ENCODE measurements around the gene SLIT1. TPM values are rescaled to one million over a fixed set of nuclear protein-coding genes. Genes with fewer than 3 reads are reported as not detected.

The SLIT1 gene
- total RNA-seq, 2 donors from 2014 or later: 0.78 to 0.99 TPM

DNA sequence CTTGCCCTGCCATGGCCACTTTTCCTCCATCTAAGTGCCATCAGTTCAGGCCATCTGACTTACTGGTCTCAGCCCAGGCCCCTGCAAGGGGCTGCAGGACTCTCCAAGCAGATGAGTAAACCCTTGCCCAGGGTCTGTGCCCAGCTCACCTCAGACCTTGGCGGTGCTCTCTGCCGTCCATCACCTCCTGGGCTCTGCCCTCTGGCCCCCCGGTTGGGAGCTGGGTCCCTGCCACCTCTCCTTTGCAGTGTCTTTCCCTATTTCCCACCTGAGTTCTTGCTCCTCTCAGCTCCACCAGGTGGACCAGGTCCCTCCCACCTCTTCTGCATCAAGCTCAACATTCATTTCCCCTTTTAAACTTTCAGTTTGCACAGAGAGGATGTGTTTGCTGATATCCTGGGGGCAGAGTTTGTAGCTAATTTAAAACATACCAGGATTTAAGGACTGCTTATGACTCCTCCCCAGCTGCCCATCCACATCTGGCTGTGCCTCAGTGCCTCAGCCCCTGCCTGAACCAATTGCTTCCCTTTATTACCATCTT is 135.5 kb downstream of the SLIT1 start:
- Histone ChIP-seq H3K27me3 (no peaks in the 10 kb centered on the region), H3K4me3 (no peak overlapping the region), H3K27ac (no peak overlapping the region), H3K9me3 (no peaks in the 10 kb centered on the region), H3K4me1 (no peaks in the 10 kb centered on the region), H3K36me3 (replicated peaks in 1 of 2; ENCODE audit: insufficient read depth in 1 of 2, low read depth in 2 of 2) (no peaks in the 10 kb centered on the region)
- DNase-seq (no peak), ATAC-seq (no peak)
- intact Hi-C loops (cut with DNase I): no loop called here
- TF ChIP-seq POLR2A (IDR thresholded peaks at IDR 0.05): no peak
- TF ChIP-seq CTCF (IDR thresholded peaks at IDR 0.05): no peak
- 74 to 84% methylated on average over 3 of the region's 3 CpGs for WGBS, 2 donors

- H3K27me3 ChIP-seq: no peaks in the 10 kb centered on the region
- 76 to 83% methylated on average over 7 of the region's 7 CpGs for WGBS, 2 donors
Observed at GRCh38 chr10:97049670-97050069, 136.1 kb downstream of the SLIT1 start.

GRCh38 chr10:97048649-97049427 is 136.9 kb downstream of the SLIT1 start:
- H3K4me1 ChIP-seq: no peaks in the 10 kb centered on the region
- intact Hi-C loops (cut with DNase I): no loop called here
- no peaks in the 10 kb centered on the region for H3K36me3 ChIP-seq (replicated peaks in 1 of 2; ENCODE audit: insufficient read depth in 1 of 2, low read depth in 2 of 2)
- 85 to 90% methylated on average over 22 to 23 of the region's 23 CpGs for WGBS, 2 donors
- H3K27ac ChIP-seq: no peak overlapping the region
- no peak for ATAC-seq
- no peaks in the 10 kb centered on the region for H3K27me3 ChIP-seq
- no peak for TF ChIP-seq POLR2A (IDR thresholded peaks at IDR 0.05)
- TF ChIP-seq CTCF (IDR thresholded peaks at IDR 0.05): no peak
- no peak for DNase-seq
- no peaks in the 10 kb centered on the region for H3K9me3 ChIP-seq
- no peak overlapping the region for H3K4me3 ChIP-seq

More at GRCh38 chr10:97049670-97050069, 136.1 kb downstream of the SLIT1 start:
- ATAC-seq (no peak), DNase-seq (no peak)
- Histone ChIP-seq H3K4me3 (no peak overlapping the region), H3K9me3 (no peaks in the 10 kb centered on the region), H3K36me3 (replicated peaks in 1 of 2; ENCODE audit: insufficient read depth in 1 of 2, low read depth in 2 of 2) (no peaks in the 10 kb centered on the region), H3K4me1 (no peaks in the 10 kb centered on the region), H3K27ac (no peak overlapping the region)
- intact Hi-C loops (cut with DNase I): no loop called here
- TF ChIP-seq POLR2A (IDR thresholded peaks at IDR 0.05) (no peak), CTCF (IDR thresholded peaks at IDR 0.05) (no peak)

DNA sequence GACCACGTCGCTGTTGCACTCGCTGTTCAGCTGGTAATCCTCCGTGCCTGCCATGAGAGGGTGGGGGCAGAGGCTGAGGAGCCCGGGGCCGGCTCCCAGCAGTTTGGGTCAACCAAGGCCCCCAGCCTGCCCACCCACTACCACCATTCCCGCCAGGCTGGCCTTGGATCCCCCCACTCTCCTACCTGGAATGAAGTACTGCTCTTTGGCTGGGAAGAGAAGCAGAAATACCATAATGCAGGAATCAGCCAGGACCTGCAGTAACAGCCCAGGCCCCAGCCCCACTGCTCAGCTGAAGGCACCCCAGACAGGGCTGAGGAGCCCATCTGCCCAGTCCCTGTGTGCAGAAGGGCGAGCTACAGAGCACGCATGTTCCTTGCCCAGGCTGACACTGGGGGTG is 138.0 kb downstream of the SLIT1 start:
- TF ChIP-seq CTCF (IDR thresholded peaks at IDR 0.05) (no peak), POLR2A (IDR thresholded peaks at IDR 0.05) (no peak)
- H3K9me3 ChIP-seq: no peaks in the 10 kb centered on the region
- H3K4me3 ChIP-seq: no peak overlapping the region
- no peaks in the 10 kb centered on the region for H3K4me1 ChIP-seq
- DNase-seq: no peak
- no peaks in the 10 kb centered on the region for H3K36me3 ChIP-seq (replicated peaks in 1 of 2; ENCODE audit: insufficient read depth in 1 of 2, low read depth in 2 of 2)
- ATAC-seq: no peak
- 73 to 88% methylated on average over 2 to 9 of the region's 9 CpGs for WGBS, 2 donors
- intact Hi-C loops (cut with DNase I): no loop called here
- no peaks in the 10 kb centered on the region for H3K27me3 ChIP-seq
- H3K27ac ChIP-seq: no peak overlapping the region

Measured in body of pancreas (tissue), 4 donors.